K562 (cell line): ENCODE results near the gene RNF181. TPM values are rescaled to one million over a fixed set of nuclear protein-coding genes. Genes with fewer than 3 reads are reported as not detected.

Experiments used
- ZNF23 ChIP-seq: fragments of 250-450 bp; sonication (Bioruptor Pico); IDR thresholded peaks from 2 replicates; pipeline ENCODE4 v1.4.0; 2020; ENCODE audit warnings: mild to moderate bottlenecking
- ZNF507 ChIP-seq: conservative IDR thresholded peaks from 2 replicates; pipeline ENCODE4 v1.6.1; 2017; ENCODE audit warnings: missing genetic modification characterization, missing compliant biosample characterization
- polyA plus RNA-seq, 8 experiments: library from polyadenylated mRNA; depleted of rRNA in 4 of 8; stranded (reverse) in 5 of 8; unstranded in 3 of 8; fragments of >200 nt; fragmentation: Nextera tagmentation in 2 of 8; fragmentation: Illumina TruSeq in 1 of 8; extraction: Ambion mirVana in 2 of 8; extraction: Trizol in 1 of 8; gene quantifications; 2 replicates each; pipeline versions ENCODE4 v1.2.1 to v1.2.3, GENCODE V29; 2011 to 2014; ENCODE audit warnings: inconsistent platforms in 1 of 8, missing spikeins in 1 of 8
- total RNA-seq, 7 experiments: library from RNA; depleted of rRNA in 6 of 7; stranded (reverse); fragments of >200 nt in 6 of 7; fragmentation: Illumina TruSeq in 2 of 7; extraction: Trizol in 2 of 7; gene quantifications; 2 replicates each; pipeline versions ENCODE4 v1.2.1 to v1.2.3, GENCODE V29; 2011 to 2021; ENCODE audit warnings: low replicate concordance in 1 of 7
- TF ChIP-seq, protein P1 (sequence below), 2 experiments: fragments of 450-650 bp in 1 of 2; sonication (generic) in 1 of 2; formaldehyde crosslinking in 1 of 2; IDR thresholded peaks; 2 replicates each; pipeline versions ENCODE4 v1.7.1 to v1.9.0; 2016 to 2022; ENCODE audit warnings: inconsistent platforms in 1 of 2, mild to moderate bottlenecking in 1 of 2, missing genetic modification reagents in 1 of 2

The RNF181 gene
- total and polyA plus RNA-seq, 9 of the 15 experiments (the other 6 are each of a cell fraction or from before 2014, with no cell fraction given) = 139 to 492 (median 253) TPM

DNA sequence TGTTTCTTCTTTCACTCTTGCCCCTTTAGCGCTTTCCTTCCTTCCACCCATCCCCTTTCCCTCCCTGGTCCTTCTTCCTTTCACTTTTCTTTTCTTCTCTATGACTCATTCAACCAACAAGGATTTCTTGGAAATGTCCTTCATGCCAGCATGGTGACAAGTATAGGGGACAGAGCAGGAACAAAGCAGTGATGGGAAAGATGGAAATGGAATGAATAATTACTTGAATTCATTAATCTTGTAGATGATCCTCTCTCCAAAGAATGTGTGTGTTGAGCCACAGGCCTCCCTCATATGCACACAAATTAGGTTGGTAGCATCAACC, 9.8 kb upstream of the RNF181 start (continued):
- TF ChIP-seq, protein P1, sequence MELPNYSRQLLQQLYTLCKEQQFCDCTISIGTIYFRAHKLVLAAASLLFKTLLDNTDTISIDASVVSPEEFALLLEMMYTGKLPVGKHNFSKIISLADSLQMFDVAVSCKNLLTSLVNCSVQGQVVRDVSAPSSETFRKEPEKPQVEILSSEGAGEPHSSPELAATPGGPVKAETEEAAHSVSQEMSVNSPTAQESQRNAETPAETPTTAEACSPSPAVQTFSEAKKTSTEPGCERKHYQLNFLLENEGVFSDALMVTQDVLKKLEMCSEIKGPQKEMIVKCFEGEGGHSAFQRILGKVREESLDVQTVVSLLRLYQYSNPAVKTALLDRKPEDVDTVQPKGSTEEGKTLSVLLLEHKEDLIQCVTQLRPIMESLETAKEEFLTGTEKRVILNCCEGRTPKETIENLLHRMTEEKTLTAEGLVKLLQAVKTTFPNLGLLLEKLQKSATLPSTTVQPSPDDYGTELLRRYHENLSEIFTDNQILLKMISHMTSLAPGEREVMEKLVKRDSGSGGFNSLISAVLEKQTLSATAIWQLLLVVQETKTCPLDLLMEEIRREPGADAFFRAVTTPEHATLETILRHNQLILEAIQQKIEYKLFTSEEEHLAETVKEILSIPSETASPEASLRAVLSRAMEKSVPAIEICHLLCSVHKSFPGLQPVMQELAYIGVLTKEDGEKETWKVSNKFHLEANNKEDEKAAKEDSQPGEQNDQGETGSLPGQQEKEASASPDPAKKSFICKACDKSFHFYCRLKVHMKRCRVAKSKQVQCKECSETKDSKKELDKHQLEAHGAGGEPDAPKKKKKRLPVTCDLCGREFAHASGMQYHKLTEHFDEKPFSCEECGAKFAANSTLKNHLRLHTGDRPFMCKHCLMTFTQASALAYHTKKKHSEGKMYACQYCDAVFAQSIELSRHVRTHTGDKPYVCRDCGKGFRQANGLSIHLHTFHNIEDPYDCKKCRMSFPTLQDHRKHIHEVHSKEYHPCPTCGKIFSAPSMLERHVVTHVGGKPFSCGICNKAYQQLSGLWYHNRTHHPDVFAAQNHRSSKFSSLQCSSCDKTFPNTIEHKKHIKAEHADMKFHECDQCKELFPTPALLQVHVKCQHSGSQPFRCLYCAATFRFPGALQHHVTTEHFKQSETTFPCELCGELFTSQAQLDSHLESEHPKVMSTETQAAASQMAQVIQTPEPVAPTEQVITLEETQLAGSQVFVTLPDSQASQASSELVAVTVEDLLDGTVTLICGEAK (IDR thresholded peaks at IDR 0.05) = no peak
- TF ChIP-seq, protein P1 (CRISPR knock-in tag; IDR thresholded peaks at IDR 0.05) = no peak
- TF ChIP-seq ZNF507 (no peak), ZNF23 (no peak)
